DMS 273 treated with DMSO at 0.1 percent for 48 hours (cell line): Measurements from ENCODE around the gene IFNA6.

Source experiments
- DNase-seq: peaks from one replicate; lab custom pipeline; 2025; lab: John Stamatoyannopoulos, UW

The IFNA6 gene

GRCh38 chr9:21331676-21332402 is 18.8 kb downstream of the IFNA6 start:
- DNase-seq: no peak

DNA sequence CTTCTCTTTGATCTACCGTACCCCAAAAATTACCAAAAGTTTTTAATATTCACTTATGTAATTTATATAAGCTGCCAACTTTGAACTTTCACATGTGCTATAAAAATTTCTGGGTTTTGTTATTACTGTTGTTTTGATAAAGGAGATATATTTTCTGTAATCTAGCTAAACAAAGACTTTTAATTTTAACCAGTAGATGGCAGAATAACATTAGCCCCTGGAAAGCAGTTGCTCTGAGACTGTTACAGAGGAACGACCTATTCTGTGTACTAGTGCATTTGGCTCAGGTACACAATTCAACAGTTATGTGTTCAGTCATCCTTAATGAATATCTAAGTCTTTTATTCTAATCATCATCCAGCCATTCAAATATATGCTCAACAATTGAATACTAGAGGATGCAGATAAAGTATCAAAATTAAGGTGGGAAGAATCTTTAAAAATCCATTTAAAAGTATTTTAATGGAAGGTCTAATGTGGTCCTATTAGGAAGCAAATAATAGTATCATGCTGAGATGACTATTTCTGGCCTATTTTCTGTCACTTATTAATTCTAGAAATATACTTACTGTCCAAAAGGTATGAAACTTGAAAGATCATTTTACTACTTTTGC is 24.1 kb downstream of the IFNA6 start:
- no peak for DNase-seq

DNA sequence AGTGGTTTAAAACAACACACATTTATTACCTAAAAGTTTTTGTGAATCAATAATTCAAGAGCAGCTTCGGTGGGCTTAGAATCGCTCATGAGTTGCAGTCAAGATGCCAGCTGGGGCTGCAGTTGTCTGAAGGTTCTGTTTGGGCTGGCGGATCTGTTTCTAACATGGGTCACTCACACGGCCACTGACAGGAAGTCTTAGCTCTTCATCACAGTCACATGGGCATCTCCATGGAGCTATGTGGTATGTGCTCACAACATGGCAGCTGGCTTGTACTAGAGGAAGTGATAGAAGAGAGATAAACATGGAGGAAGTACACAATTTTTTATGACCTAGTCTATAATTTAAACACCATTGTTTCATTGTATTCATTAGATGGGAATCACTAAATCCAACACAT is 26.6 kb downstream of the IFNA6 start:
- no peak for DNase-seq

- DNase-seq: no peak
These were observed 27.7 kb downstream of the IFNA6 start for GRCh38 chr9:21322911-21323461.

DNA sequence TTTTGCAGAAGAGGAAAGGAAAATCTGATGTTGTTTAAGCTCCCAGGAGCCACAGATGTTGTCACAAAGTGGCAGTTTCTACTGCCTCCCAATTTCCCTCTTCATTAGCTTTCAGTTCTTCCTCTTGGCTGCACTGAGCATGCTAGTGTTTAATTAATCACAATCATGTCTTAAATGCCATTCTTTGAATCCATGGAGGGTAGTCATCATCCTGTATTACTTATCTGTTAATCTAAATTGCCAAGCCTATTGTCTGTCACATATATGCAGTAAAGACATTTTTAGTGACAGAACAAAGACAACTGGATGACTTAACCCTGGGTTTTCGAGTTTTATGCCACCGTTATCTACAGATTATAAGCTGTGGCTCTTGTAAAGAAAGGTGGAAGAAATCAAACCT is 30.2 kb downstream of the IFNA6 start:
- DNase-seq: no peak

DNA sequence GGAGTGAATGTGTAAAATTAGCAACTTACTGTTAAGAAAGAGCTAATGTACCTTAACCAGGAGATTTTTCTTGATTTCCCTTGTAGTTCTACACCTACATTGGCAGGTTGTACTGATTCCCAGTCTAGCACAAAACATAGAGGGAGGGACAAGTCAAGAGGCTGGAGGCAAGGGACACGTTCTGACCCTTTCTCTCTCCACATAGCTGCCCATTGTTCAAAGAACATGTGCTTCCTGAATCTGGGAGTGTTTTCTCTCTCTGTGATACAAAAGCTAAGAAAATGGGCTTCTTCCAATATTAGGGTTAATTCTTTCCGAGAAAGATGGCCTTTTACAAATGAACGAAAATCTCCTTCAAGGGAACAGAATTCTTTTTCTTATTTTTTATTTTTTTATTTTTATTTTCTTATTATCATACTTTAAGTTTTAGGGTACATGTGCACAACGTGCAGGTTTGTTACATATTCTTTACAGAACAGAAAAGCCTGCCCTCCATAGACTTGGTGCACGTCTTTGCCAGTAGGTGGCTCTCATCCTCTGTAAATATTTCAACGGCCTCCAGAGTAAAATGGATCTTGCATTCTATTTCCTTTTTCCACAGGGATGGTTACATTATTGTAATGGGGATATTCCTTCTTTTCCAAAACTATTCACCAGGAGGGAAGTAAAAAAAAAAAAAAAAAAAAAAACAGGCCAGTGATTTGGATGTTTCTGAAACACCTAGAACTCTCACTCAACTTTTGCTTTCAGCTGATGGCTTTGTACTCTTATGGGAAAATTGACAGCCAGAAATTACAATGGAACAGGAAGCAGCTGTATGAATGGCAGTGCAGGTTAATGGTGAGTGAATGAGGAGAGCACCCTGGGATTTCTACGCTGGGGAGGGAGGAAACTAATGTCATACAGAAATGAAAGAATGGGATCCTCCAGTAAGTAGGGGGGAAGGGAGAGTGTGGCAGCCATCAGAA is 32.4 kb downstream of the IFNA6 start:
- DNase-seq: peak; percentile 14

GRCh38 chr9:21316860-21317259 is 33.8 kb downstream of the IFNA6 start:
- no peak for DNase-seq

GRCh38 chr9:21316032-21316842 is 34.5 kb downstream of the IFNA6 start:
- no peak for DNase-seq

- no peak for DNase-seq
These were observed 36.5 kb downstream of the IFNA6 start for GRCh38 chr9:21314152-21314551.

DNA sequence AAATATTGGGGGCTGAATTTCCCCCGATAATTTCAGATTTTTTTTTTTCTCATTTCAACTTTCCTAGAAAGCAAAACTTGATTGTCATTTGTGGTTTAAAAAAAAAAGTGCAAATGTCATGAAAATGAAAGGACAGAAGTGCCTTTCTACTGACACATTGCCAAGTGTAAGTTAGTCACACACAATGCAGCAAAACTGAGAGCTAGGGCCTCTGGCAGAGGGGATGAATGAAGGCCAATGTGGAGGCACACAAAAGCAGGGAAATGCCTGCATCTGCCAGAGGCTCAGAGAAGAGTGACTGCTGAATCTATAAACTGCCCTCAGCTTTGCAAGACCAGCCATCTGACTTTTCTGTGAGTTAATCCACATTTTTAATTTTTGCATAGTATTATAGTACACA is 38.8 kb downstream of the IFNA6 start:
- no peak for DNase-seq

GRCh38 chr9:21305213-21305612 is 45.5 kb downstream of the IFNA6 start, which contains the start of gene IFNA5:
Gene IFNA5 (minus strand): TSS chr9:21305313. CDS start chr9:21305256, 57 bp downstream.
- DNase-seq: no peak
